D721Med (cell line): ENCODE results near the gene GNPTAB.

Experiments
- DNase-seq: peaks from one replicate; pipeline ENCODE4 v3.0.0; 2011; ENCODE audit warnings: low spot score; ENCODE audit not compliant: insufficient read length
- FAIRE-seq: peaks from 2 replicates; lab custom pipeline; 2011; peaks lifted over from hg19 to GRCh38; lab: Jason Lieb, UNC
- CTCF ChIP-seq: IDR thresholded peaks from 2 replicates; pipeline ENCODE4 v1.5.1; 2012; ENCODE audit warnings: mild to moderate bottlenecking, control low read depth; ENCODE audit not compliant: insufficient read depth; ENCODE audit errors: missing control alignments

Gene GNPTAB

GRCh38 chr12:101781834-101782233 lies 48.9 kb downstream of the GNPTAB start:
- TF ChIP-seq CTCF = no peak
- no peak for FAIRE-seq
- DNase-seq = no peak

GRCh38 chr12:101780599-101780998 lies 50.2 kb downstream of the GNPTAB start:
- TF ChIP-seq CTCF = no peak
- DNase-seq = no peak
- FAIRE-seq = no peak

- DNase-seq (no peak), FAIRE-seq (no peak)
- TF ChIP-seq CTCF = no peak
These were observed 51.1 kb downstream of the GNPTAB start for GRCh38 chr12:101779626-101780025.

DNA sequence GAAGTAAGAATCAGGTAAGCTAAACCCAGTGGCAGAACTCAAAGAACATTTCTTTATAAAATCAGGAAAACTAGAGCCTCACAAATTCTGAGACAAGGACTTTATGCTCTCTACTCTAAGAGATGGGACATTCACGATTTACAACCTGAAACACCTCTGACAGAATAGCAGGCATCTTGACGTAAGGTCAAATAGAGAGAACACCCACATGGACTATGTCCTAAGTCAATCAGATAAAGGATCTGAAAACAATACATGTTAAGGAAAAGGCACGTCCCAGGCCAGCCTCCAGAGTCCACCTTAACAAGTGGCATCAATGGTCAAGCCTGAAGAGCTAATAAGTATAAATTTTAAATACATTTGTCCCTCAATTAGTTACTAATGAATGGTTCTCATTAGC lies 51.6 kb downstream of the GNPTAB start:
- no peak for TF ChIP-seq CTCF
- FAIRE-seq (no peak), DNase-seq (no peak)

DNA sequence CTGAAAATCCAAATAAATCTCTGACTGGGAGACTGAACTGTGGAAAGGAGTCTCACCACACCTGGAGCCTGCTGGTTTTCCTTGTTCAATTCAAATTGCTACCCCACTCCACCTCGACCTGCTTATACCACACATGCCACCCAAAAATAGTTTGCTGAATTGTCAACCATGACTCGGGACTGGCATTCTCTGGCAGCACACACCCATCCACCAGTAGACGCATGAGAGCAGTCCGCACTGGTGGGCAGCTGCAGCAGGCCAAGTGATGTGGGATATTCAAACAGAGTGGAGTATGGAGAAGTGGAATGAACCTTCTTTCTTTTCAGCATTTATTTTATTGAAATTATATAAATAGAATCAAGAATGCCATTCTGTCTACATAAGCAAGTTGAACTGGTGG lies 52.8 kb downstream of the GNPTAB start:
- FAIRE-seq = no peak
- no peak for DNase-seq
- TF ChIP-seq CTCF = no peak

DNA sequence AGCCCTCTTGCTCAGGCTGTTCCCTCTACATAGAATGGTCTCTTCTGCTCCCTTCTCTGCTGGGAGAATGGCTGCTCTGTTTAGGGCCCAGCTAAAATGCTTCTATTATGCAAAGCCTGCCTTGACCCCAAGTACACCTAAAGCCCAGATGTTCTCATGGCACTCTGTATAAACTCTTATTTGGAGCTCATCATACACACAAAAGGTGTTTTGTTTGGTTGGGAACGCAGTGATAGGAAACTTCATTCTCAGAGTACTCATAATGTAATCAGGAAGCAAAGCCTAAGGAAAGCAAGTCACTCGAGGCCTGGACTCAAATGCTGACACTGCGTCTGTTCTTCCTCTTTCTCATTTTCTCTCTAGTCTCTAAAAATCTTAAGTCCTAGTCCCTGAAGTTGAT lies 53.3 kb downstream of the GNPTAB start:
- DNase-seq (no peak), FAIRE-seq (no peak)
- no peak for TF ChIP-seq CTCF

- DNase-seq (no peak), FAIRE-seq (no peak)
- no peak for TF ChIP-seq CTCF
These were observed 54.9 kb downstream of the GNPTAB start for GRCh38 chr12:101775816-101776215.
